HG02840 (cell line): ENCODE results near the gene TRIM61.

ENCODE experiments used
- ATAC-seq: cut with Tn5 transposase; IDR thresholded peaks from one replicate; pipeline ENCODE4 v1.9.1; 2021; ENCODE audit warnings: mild to moderate bottlenecking, moderate library complexity, moderate number of reproducible peaks; ENCODE audit not compliant: unreplicated experiment, low FRiP score

Gene TRIM61

DNA sequence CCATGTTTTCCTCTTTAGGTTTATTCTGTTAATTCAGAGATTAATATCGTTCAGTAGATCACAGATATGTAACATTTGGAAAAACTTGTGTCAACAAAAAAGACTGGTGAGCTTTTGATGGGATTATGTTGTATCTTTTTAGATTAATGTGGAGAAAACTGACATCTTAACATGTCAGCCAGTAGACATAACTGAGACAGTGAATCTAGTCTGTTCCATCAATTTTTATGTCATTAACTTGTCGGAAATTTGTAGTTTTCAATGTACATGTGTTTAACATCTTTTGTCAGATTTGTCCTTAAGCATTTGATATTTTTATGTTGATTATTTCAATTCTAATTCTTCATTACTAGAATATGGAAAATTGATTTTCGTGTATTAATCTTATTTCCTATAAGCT lies 58.5 kb downstream of the TRIM61 start:
- ATAC-seq = no peak
